ENCODE measurements around the gene FN3KRP. TPM values are rescaled to one million over a fixed set of nuclear protein-coding genes. Genes with fewer than 3 reads are reported as not detected.

FN3KRP gene
- total and polyA plus RNA-seq, 10 of the 15 experiments (the other 5 are each of a cell fraction or from before 2014, with no cell fraction given), result 1.8 to 50.5 (median 26.5) TPM

DNA sequence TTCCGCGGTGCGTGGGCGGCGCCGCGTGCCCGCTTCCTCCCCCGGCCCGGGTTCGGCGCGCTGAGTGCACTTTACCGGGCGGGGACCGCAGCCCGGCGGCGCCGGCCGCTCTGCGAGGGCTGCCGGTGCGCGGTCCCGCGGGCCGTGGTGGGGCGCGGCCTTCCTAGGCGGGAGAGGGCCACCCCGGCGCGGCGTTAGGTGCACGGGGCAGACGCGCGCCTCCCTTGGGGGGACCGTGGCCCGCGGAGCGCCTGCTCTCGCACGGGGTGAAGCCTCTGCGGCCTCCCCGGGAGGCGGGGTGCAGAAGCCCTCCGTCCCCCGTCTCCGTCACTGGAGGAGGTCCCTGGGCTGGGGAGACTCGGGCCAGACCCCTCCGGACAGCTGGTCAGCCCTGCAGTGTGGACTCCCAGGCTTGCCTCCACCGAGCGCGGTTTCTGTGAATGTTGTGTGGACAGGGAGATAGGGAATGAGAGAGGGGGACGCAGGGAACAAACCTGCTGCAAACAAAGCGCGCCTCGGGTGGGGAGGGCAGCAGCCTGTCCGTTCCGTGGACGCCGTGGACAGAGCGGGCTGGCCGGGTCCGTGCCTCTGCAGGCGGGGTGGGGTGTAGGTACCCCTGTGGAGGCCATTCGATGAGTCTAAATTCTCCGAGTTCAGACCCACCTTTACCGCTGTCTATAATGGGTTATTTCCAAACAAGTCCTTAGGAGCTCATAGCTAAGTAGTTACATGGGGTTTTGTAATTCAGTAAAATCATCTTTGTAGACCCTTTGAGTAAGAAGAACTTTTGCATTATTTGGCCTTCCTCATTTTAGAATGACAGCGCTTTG, 36.1 kb downstream of the FN3KRP start:
- DNase-seq (ENCODE audit: low read depth, low spot score) (no peak), FAIRE-seq (no peak), ATAC-seq (peak; percentile 43)
- intact Hi-C loops (cut with micrococcal nuclease; ENCODE audit: unreplicated experiment) (loop anchor here (10.0 kb wide), 1 partner anchor 108 kb away; the partner anchor contains the start of gene WDR45B), in situ Hi-C loops (cut with MboI) (no loop called here)
- no peaks in the 10 kb centered on the region for H3K27me3 ChIP-seq (replicated peaks in 1 of 2; ENCODE audit: control insufficient read depth in 2 of 2, insufficient read depth in 2 of 2, low read length in 1 of 2)
- ChIA-PET RAD21 (ENCODE audit: unreplicated experiment) (no interaction called here), SMC1A (ENCODE audit: uncharacterized antibody, unreplicated experiment) (interaction anchor here (1.4 to 2.5 kb wide), 2 partner anchors 11 to 16 kb away, joined by 4 to 8 read pairs; no protein-coding TSS in a partner anchor), POLR2A (interaction anchor here (0.5 kb wide), 2 partner anchors 222 to 784 kb away, joined by 3 to 4 read pairs; no protein-coding TSS in a partner anchor), CTCF (no interaction called here)
- H3K9ac ChIP-seq (ENCODE audit: control insufficient read depth, insufficient read depth, low read length), result peak overlapping the region; percentile 80
- 4% methylated on average over 50 of the region's 72 CpGs for WGBS (ENCODE audit: insufficient coverage, insufficient replicate concordance, low lambda C conversion rate, missing lambda C conversion rate)
- H3K4me1 ChIP-seq (ENCODE audit: control insufficient read depth, insufficient read depth, low read length), result 0 out of 2 replicates have a peak, but pooled peaks cover 2% of the 10 kb centered on the region
- H3K27ac ChIP-seq (ENCODE audit: control insufficient read depth, insufficient read depth), result peak overlapping the region; percentile 76
- H3K79me2 ChIP-seq (ENCODE audit: control insufficient read depth, insufficient read depth, low read length), result peaks cover 16% of the 10 kb centered on the region
- H2AFZ ChIP-seq (ENCODE audit: control insufficient read depth, low read depth, low read length), result peak overlapping the region; percentile 96
- H4K20me1 ChIP-seq (ENCODE audit: control insufficient read depth, insufficient read depth), result no peaks in the 10 kb centered on the region
- H3K36me3 ChIP-seq (ENCODE audit: control insufficient read depth in 2 of 2, insufficient read depth in 2 of 2, low read length in 1 of 2), result no peaks in the 10 kb centered on the region; a peak in 1 of 4 replicates
- H3K9me3 ChIP-seq (replicated peaks; ENCODE audit: control insufficient read depth, insufficient read depth, low read length), result no peaks in the 10 kb centered on the region; the same call in 2 of the 3 replicates
- peak overlapping the region; percentile 92 for H3K4me2 ChIP-seq (ENCODE audit: control insufficient read depth, insufficient read depth)
- H3K4me3 ChIP-seq, result peak overlapping the region; percentile 100
- TSS peak; percentile 59 for BruUV-seq (replicated peaks)
- no peak for TF ChIP-seq GABPA (IDR thresholded peaks at IDR 0.05; ENCODE audit: low read depth)
- TF ChIP-seq RAD51 (IDR thresholded peaks at IDR 0.05), result no peak
- TF ChIP-seq, protein P1, sequence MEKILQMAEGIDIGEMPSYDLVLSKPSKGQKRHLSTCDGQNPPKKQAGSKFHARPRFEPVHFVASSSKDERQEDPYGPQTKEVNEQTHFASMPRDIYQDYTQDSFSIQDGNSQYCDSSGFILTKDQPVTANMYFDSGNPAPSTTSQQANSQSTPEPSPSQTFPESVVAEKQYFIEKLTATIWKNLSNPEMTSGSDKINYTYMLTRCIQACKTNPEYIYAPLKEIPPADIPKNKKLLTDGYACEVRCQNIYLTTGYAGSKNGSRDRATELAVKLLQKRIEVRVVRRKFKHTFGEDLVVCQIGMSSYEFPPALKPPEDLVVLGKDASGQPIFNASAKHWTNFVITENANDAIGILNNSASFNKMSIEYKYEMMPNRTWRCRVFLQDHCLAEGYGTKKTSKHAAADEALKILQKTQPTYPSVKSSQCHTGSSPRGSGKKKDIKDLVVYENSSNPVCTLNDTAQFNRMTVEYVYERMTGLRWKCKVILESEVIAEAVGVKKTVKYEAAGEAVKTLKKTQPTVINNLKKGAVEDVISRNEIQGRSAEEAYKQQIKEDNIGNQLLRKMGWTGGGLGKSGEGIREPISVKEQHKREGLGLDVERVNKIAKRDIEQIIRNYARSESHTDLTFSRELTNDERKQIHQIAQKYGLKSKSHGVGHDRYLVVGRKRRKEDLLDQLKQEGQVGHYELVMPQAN (conservative IDR thresholded peaks at IDR 0.05), result 0 out of 2 replicates have a peak, but pooled peaks have one; percentile 55
- no peak for TF ChIP-seq RUNX3 (IDR thresholded peaks at IDR 0.05; ENCODE audit: low read length)
- no peak for TF ChIP-seq STAT1 (conservative IDR thresholded peaks at IDR 0.05)
- peak; percentile 39; the same call in 1 of the 2 replicates for TF ChIP-seq DPF2 (IDR thresholded peaks at IDR 0.05)
- TF ChIP-seq RAD21 (IDR thresholded peaks at IDR 0.05; ENCODE audit: insufficient read depth, low read depth, low read length), result no peak
- no peak for TF ChIP-seq CREB1 (IDR thresholded peaks at IDR 0.05; ENCODE audit: low read depth)
- TF ChIP-seq BMI1 (IDR thresholded peaks at IDR 0.05; ENCODE audit: borderline replicate concordance), result no peak
- TF ChIP-seq TBL1XR1 (IDR thresholded peaks at IDR 0.05; ENCODE audit: low read depth, low read length), result no peak
- no peak for TF ChIP-seq PAX5 (IDR thresholded peaks at IDR 0.05; ENCODE audit: borderline replicate concordance, low read depth, low read length)
- no peak for TF ChIP-seq SMAD1 (IDR thresholded peaks at IDR 0.05; ENCODE audit: low read depth, partially characterized antibody)
- TF ChIP-seq IKZF1 (conservative IDR thresholded peaks at IDR 0.05), result 0 out of 2 replicates have a peak, but pooled peaks have one; percentile 9
- TF ChIP-seq, protein P2, sequence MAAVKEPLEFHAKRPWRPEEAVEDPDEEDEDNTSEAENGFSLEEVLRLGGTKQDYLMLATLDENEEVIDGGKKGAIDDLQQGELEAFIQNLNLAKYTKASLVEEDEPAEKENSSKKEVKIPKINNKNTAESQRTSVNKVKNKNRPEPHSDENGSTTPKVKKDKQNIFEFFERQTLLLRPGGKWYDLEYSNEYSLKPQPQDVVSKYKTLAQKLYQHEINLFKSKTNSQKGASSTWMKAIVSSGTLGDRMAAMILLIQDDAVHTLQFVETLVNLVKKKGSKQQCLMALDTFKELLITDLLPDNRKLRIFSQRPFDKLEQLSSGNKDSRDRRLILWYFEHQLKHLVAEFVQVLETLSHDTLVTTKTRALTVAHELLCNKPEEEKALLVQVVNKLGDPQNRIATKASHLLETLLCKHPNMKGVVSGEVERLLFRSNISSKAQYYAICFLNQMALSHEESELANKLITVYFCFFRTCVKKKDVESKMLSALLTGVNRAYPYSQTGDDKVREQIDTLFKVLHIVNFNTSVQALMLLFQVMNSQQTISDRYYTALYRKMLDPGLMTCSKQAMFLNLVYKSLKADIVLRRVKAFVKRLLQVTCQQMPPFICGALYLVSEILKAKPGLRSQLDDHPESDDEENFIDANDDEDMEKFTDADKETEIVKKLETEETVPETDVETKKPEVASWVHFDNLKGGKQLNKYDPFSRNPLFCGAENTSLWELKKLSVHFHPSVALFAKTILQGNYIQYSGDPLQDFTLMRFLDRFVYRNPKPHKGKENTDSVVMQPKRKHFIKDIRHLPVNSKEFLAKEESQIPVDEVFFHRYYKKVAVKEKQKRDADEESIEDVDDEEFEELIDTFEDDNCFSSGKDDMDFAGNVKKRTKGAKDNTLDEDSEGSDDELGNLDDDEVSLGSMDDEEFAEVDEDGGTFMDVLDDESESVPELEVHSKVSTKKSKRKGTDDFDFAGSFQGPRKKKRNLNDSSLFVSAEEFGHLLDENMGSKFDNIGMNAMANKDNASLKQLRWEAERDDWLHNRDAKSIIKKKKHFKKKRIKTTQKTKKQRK (IDR thresholded peaks at IDR 0.05; ENCODE audit: low read depth, low read length), result no peak
- TF ChIP-seq EGR1 (IDR thresholded peaks at IDR 0.05; ENCODE audit: borderline replicate concordance in 1 of 2, low read depth in 2 of 2, low read length in 2 of 2), result peak in 1 of 2 experiments; percentile 86; a peak in 1 of 3 replicates
- TF ChIP-seq POLR2AphosphoS2 (IDR thresholded peaks at IDR 0.05; ENCODE audit: low read depth, low read length), result no peak
- TF ChIP-seq LARP7 (IDR thresholded peaks at IDR 0.05), result peak; percentile 23; the same call in 1 of the 2 replicates
- no peak for TF ChIP-seq YBX1 (IDR thresholded peaks at IDR 0.05)
- TF ChIP-seq GATAD2B (conservative IDR thresholded peaks at IDR 0.05; ENCODE audit: low read depth), result 0 out of 2 replicates have a peak, but pooled peaks have one; percentile 13
- TF ChIP-seq RB1 (IDR thresholded peaks at IDR 0.05; ENCODE audit: borderline replicate concordance), result no peak

All from GM12878 (cell line).